ENCODE data around the gene LANCL3. TPM values are rescaled to one million over a fixed set of nuclear protein-coding genes. Genes with fewer than 3 reads are reported as not detected.
"Not testable (repeated sequence)": the region's sequence is repeated elsewhere in the genome, so short reads cannot be mapped to it uniquely, and the experiment has no call there.

The LANCL3 gene
- total RNA-seq, 1 experiment from 2014 or later = 0.47 TPM

- DNase-seq (ENCODE audit: low spot score) = no peak
Measured at GRCh38 chrX:37613933-37614332, 42.5 kb downstream of the LANCL3 start.

DNA sequence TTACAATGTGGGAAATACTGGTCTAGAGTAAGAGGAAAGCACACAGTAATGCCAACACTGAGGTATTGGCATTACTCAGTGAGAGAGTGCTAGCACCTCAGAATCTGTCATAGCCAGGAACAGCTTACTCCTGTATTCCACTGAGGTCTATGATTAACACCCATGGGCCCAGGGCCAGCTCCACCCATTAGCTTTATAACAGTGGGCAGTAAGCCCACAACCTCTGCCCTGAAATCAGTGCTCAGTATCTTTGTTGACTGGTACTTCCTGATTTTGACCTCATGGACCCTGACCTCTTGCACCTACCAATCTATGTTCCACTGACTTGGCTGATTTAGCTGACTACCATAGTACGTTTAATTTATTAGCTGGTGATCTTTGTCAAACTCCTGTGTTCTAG, 56.1 kb downstream of the LANCL3 start:
- DNase-seq (ENCODE audit: low spot score) = no peak

DNA sequence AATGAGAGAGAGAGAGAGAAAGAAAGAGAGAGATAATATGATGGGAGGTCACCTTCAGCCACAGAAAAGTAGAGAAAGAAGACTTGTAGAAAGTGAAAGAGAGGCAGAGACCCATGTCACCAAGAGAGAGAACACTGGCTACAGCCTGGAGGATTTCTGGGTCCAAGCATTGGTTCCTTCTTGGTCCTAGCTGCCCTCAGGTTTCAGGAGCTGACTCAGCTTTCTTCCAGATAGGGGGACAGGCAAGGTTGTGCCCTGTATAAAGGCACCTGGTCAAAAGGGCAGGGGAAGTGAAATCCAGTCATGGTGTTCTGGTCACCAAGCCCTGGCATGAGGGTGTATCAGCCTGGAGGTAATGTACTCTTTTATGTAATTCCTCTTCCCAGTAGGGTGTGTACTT, 66.6 kb downstream of the LANCL3 start:
- no peak for DNase-seq (ENCODE audit: low spot score)

DNA sequence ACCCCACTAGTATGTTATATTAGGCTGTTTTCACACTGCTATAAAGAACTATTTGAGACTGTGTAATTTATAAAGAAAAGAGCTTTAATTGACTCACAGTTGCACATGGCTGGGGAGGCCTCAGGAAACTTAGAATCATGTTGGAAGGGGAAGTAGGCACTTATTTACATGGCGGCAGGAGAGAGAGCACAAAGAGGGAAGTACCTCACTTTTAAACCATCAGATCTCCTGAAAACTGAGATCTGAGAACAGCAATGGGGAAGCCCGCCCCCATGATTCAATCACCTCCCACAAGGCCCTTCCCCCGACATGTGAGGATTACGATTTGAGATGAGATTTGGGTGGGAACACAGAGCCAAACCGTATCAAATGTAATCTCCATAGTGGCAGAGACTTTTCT, 68.7 kb downstream of the LANCL3 start:
- no peak for DNase-seq (ENCODE audit: low spot score)

- no peak for DNase-seq (ENCODE audit: low spot score)
Measured at GRCh38 chrX:37641859-37642258, 70.4 kb downstream of the LANCL3 start.

DNA sequence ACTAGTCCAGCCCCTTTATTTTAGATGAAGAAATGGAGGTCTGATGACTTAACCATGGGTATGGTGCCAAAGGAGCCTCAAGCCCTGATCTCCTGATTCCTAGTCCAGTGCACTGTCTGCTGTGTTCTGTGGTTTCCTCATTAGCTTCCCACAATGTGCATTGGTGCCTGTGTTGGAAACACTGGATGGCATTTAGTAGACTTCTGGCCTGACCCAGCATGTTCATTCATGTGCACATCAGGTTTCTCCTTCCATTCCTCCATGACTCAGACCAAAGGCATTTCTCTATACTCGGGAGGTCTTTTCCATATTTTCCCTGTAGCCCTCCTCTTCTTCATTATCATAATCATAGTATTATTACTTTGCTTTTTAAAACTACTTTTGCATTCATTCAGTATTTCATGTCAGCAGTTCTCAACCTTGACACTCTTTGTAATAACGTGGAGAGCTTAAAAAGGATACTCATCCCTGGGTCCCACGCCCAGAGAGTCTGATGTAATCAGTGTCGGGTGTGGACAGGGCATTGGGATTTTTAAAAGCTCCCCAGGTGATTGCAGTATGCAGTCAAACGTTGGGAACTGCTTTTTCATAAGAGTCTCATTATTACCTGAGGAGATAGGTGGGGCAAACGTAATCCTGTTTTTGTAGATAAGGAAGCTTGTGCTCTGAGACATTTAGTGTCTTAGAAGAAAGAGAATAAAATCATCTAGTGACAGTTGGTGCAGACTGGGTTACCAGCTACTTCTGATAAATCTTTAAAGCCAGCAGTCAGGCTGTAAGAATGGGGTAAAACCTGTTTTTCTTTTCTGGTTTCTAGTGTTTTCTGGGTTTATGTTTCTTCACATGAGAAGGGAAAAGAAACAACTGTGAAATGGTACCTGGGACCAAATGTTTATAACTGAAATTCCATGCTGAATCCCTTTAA, 73.2 kb downstream of the LANCL3 start:
- no peak for DNase-seq (ENCODE audit: low spot score)

GRCh38 chrX:37646254-37646653, 74.8 kb downstream of the LANCL3 start:
- DNase-seq (ENCODE audit: low spot score) = no peak

DNA sequence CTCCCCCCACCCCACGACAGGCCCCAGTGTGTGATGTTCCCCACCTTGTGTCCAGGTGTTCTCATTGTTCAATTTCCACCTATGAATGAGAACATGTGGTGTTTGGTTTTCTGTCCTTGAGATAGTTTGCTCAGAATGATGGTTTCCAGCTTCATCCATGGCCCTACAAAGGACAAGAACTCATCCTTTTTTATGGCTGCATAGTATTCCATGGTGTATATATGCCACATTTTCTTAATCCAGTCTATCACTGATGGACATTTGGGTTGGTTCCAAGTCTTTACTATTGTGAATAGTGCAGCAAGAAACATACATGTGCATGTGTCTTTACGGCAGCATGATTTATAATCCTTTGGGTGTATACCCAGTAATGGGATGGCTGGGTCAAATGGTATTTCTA, 79.4 kb downstream of the LANCL3 start:
- not testable (repeated sequence) for DNase-seq (ENCODE audit: low spot score)

DNA sequence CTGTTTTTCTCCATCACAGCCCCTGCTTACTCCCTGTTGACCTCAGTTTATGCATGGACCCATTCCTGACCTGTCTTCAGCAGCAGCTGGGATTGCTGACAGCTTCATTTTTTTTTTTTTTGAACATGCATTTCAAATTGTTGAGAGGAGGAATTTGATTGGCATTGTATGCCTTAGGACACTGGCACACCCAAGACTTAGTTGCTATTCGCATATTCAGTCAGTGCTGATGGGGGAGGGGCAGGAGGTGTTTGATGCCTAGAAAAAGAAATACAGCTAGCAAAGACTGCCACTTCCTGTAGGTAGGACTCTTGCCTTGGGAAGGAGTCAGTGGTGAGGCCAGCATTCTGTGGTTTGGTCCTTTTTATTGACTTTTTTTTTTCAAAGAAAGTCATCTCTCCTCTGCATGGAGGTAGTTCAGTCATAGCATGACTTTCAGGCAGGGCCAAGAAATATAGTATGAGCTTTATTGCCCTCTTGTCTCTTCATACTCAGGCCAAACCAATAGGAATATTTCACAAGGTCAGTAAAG, 80.5 kb downstream of the LANCL3 start:
- DNase-seq (ENCODE audit: low spot score) = no peak

DNA sequence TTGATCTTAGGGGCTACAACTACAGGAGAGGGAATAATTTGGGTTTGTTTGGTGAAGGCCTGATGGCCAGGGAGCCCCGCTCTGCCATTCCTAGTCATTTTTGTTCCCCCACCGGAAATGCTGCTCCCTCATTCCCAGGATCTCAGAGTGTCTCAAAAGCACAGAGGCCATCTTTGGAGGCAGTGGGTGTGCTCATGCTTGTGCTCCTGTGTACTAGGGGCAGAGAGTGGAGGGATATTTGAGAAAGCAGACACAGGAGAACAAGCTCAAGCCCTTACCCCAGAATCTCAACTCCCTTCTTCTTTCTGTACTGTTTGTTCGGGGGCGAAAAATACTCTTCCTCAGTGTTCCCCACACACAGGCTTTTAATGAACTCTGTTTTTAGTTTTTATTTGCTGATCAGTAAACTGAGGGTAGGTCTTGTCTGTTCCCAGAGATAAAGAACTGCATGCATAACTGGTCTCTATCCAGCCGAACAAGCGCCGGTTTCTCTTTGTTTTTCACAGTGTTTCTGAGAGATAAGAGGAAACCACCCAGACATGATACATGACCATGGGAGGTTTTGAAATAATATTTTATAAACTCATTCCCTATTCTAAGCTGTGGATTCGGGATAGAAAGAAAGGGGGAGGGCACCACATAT, 81.2 kb downstream of the LANCL3 start:
- no peak for DNase-seq (ENCODE audit: low spot score)

GRCh38 chrX:37653397-37654085, 82.1 kb downstream of the LANCL3 start:
- DNase-seq (ENCODE audit: low spot score) = no peak

DNA sequence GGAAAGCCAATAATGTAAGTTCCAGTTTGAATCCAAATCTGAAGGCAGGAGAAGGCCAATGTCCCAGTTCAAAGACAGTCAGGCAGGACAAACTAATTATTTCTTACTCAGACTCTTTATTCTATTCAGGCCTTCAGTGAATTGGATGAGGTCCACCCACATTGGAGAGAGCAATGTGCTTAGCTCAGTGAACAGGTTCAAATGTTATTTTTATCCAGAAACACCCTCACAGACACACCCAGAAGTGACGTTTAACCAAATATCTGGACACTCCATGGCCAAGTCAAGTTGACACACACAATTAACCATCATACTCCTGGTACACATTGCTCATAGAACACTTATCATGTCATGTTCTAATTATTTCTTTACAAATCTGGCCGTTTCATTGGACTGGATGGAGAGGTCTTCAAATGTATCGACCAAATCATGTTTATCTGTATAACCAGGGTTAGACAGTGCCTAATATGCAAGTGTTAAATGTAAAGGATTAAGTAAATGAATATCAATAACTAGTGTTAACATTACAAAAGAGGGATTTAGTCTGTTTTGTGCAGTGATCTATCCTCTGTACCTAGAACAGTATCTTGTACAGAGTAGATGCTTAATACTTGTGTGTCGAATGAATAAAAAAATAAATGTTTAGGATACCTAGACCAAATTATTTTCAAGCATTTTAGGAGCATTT, 87.0 kb downstream of the LANCL3 start:
- no peak for DNase-seq (ENCODE audit: low spot score)

DNA sequence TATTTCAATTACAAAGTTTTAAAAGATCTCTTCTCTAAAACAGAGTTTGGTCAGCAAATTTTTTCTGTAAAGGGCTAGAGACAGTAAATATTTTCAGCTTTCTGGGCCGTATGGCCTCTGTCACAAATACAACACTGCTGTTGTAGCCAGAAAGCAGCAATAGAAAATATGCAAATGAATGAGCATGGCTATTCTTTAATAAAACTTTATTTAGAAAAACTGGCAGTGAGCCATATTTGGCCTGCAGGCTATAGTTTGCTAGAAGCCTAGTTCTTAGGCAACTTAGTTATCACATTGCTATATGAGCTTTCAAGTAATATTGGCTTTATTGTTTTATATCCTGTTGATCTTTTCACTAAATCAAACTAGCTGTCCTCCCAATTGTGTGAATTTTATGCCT, 87.6 kb downstream of the LANCL3 start:
- DNase-seq (ENCODE audit: low spot score) = no peak

GRCh38 chrX:37662181-37662580, 90.7 kb downstream of the LANCL3 start:
- DNase-seq (ENCODE audit: low spot score) = no peak

DNA sequence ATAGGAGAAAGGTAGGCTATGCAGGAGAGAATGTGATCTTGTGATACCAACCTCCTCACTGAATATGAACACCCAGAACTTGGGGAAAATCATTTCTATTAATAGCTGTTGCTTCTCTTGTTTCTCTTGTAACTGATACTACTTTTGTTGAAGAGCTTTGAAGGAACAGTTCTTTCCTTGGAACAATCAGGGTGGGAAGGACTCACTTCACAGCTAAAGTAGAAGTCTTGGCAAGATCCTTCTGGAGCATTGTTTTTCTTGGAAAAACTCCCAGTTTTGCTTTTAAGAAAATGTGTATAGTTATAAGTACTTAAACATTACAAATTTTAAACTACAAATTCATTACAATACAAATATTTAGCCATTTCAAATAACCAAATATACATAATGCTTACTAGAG, 95.1 kb downstream of the LANCL3 start:
- no peak for DNase-seq (ENCODE audit: low spot score)

DNA sequence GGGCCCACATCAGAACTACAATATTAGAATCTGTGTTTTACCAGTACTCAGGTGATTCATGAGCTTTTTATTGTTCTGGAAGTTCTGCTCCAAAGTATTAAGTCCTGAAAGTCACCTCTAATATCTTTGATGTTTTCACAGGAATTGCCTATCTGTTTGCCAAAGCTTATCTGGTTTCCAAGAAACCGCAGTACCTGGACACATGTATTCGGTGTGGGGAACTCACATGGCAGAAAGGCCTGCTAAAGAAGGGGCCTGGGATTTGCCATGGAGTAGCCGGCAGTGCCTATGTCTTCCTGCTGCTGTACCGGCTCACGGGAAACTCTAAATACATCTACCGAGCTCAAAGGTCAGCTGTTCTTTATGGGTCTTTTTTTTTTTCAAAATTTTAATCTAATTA, 95.7 kb downstream of the LANCL3 start:
- DNase-seq (ENCODE audit: low spot score) = no peak

GRCh38 chrX:37672563-37672962, 101.1 kb downstream of the LANCL3 start:
- no peak for DNase-seq (ENCODE audit: low spot score)

- DNase-seq (ENCODE audit: low spot score) = no peak
Measured at GRCh38 chrX:37676811-37677210, 105.3 kb downstream of the LANCL3 start.

- DNase-seq (ENCODE audit: low spot score) = no peak
Measured at GRCh38 chrX:37677243-37677642, 105.8 kb downstream of the LANCL3 start.

GRCh38 chrX:37677765-37678164, 106.3 kb downstream of the LANCL3 start:
- no peak for DNase-seq (ENCODE audit: low spot score)

DNA sequence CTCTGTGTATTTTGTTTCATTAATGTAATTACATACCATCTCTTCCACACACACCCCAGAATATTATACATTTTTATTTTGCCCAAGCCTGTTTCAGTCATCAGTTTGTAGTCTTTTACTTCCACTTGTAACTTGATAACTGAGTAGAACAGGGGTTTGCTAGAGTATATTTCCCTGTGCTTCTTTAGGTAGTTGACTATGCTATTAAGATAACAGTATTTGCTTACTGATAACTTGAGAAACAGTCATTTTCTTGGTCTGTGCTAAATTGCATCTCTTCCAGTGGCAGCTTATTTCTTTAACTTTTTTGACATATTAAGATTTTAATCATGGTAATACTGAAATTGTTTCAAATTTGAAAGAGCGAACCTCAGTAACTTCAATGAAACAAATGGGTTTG, 107.1 kb downstream of the LANCL3 start:
- no peak for DNase-seq (ENCODE audit: low spot score)

- DNase-seq (ENCODE audit: low spot score) = no peak
Measured at GRCh38 chrX:37679230-37679629, 107.8 kb downstream of the LANCL3 start.
